ENCODE measurements around the gene PHOSPHO2. TPM values are rescaled to one million over a fixed set of nuclear protein-coding genes. Genes with fewer than 3 reads are reported as not detected.

PHOSPHO2 gene
- total RNA-seq, 4 donors from 2014 or later, result 1.9 to 4.6 (median 3.3) TPM

GRCh38 chr2:169716238-169716886 lies 22.1 kb downstream of the PHOSPHO2 start:
- TF ChIP-seq POLR2A (IDR thresholded peaks at IDR 0.05), result no peak
- TF ChIP-seq CTCF (IDR thresholded peaks at IDR 0.05), result no peak
- Histone ChIP-seq H3K4me3 (peak overlapping the region in 1 of 4 donors; percentile 59), H3K9me3 (no peaks in the 10 kb centered on the region), H3K36me3 (no peaks in the 10 kb centered on the region), H3K27me3 (no peaks in the 10 kb centered on the region), H3K4me1 (peaks cover 7 to 25% (median 15%) of the 10 kb centered on the region in 3 donors), H3K27ac (no peak overlapping the region)
- intact Hi-C loops (cut with DNase I), result no loop called here
- 58 to 63% methylated on average over 2 to 7 of the region's 12 CpGs for WGBS, 2 donors
- no peak for DNase-seq

GRCh38 chr2:169716938-169717690 lies 22.8 kb downstream of the PHOSPHO2 start:
- no peaks in the 10 kb centered on the region for H3K9me3 ChIP-seq
- no peak overlapping the region for H3K27ac ChIP-seq
- H3K27me3 ChIP-seq, result no peaks in the 10 kb centered on the region
- DNase-seq, result no peak
- intact Hi-C loops (cut with DNase I), result no loop called here
- H3K4me1 ChIP-seq, result peaks cover 7 to 25% (median 15%) of the 10 kb centered on the region in 3 donors
- no peaks in the 10 kb centered on the region for H3K36me3 ChIP-seq
- WGBS, 2 donors, result 53 to 63% methylated on average over 7 to 9 of the region's 12 CpGs
- no peak for TF ChIP-seq POLR2A (IDR thresholded peaks at IDR 0.05)
- H3K4me3 ChIP-seq, result no peak overlapping the region

- 73 to 83% methylated on average over 4 of the region's 4 CpGs for WGBS, 2 donors
- TF ChIP-seq CTCF (IDR thresholded peaks at IDR 0.05) (no peak), POLR2A (IDR thresholded peaks at IDR 0.05) (no peak)
- H3K27ac ChIP-seq, result no peak overlapping the region
Observed at GRCh38 chr2:169717691-169718063, 23.4 kb downstream of the PHOSPHO2 start.

GRCh38 chr2:169718930-169719504 lies 24.7 kb downstream of the PHOSPHO2 start:
- no peaks in the 10 kb centered on the region for H3K9me3 ChIP-seq
- WGBS, 2 donors, result 61 to 74% methylated on average over 2 of the region's 2 CpGs
- H3K4me3 ChIP-seq, result no peak overlapping the region
- no peak overlapping the region for H3K27ac ChIP-seq
- no peaks in the 10 kb centered on the region for H3K27me3 ChIP-seq
- TF ChIP-seq POLR2A (IDR thresholded peaks at IDR 0.05) (no peak), CTCF (IDR thresholded peaks at IDR 0.05) (no peak)
- intact Hi-C loops (cut with DNase I), result no loop called here
- no peaks in the 10 kb centered on the region for H3K36me3 ChIP-seq
- DNase-seq, result no peak
- H3K4me1 ChIP-seq, result peaks cover 7 to 25% (median 15%) of the 10 kb centered on the region in 3 donors

More at GRCh38 chr2:169717691-169718063, 23.4 kb downstream of the PHOSPHO2 start:
- DNase-seq, result no peak
- intact Hi-C loops (cut with DNase I), result no loop called here
- Histone ChIP-seq H3K27me3 (no peaks in the 10 kb centered on the region), H3K4me1 (peaks cover 7 to 25% (median 15%) of the 10 kb centered on the region in 3 donors), H3K36me3 (no peaks in the 10 kb centered on the region), H3K9me3 (no peaks in the 10 kb centered on the region), H3K4me3 (no peak overlapping the region)

- intact Hi-C loops (cut with DNase I), result no loop called here
- Histone ChIP-seq H3K27me3 (no peaks in the 10 kb centered on the region), H3K27ac (no peak overlapping the region), H3K9me3 (no peaks in the 10 kb centered on the region), H3K4me3 (no peak overlapping the region), H3K36me3 (no peaks in the 10 kb centered on the region), H3K4me1 (peaks cover 0 to 11% (median 4%) of the 10 kb centered on the region in 3 donors)
- DNase-seq, result no peak
- no peak for TF ChIP-seq POLR2A (IDR thresholded peaks at IDR 0.05)
- TF ChIP-seq CTCF (IDR thresholded peaks at IDR 0.05), result no peak
- 60 to 65% methylated on average over 3 of the region's 3 CpGs for WGBS, 2 donors
Observed at GRCh38 chr2:169721016-169721415, 26.7 kb downstream of the PHOSPHO2 start.

All from esophagus squamous epithelium (tissue), 5 donors.